Vagina (tissue), 2 donors: ENCODE results near the gene METTL24. TPM values are rescaled to one million over a fixed set of nuclear protein-coding genes. Genes with fewer than 3 reads are reported as not detected.

Source experiments
- DNase-seq, 2 donors: peaks; one replicate each; pipeline ENCODE4 v3.0.0-alpha.2; 2017; ENCODE audit errors: extremely low spot score in 2 of 2
- H3K27ac ChIP-seq: fragments of 200-600 bp; sonication (generic); one replicate; pipeline ENCODE4 v1.5.1; 2019
- H3K27me3 ChIP-seq: fragments of 200-600 bp; sonication (generic); one replicate; pipeline ENCODE4 v1.5.1; 2019
- H3K36me3 ChIP-seq, 2 donors: fragments of 200-600 bp; sonication (generic); one replicate each; pipeline ENCODE4 v1.5.1; 2017 to 2019
- H3K4me1 ChIP-seq: fragments of 200-600 bp; sonication (generic); one replicate; pipeline ENCODE4 v1.5.1; 2019
- H3K4me3 ChIP-seq, 2 donors: fragments of 200-600 bp; sonication (generic); 1 replicate in 1 of 2; 2 replicates in 1 of 2; pipeline ENCODE4 v1.5.1; 2016 to 2019
- H3K9me3 ChIP-seq: fragments of 200-600 bp; sonication (generic); one replicate; pipeline ENCODE4 v1.5.1; 2019
- POLR2A ChIP-seq, 2 donors: fragments of 450-650 bp; IDR thresholded peaks; one replicate each; pipeline ENCODE4 v1.6.1; 2017; ENCODE audit warnings: antibody characterized with exemption in 2 of 2, mild to moderate bottlenecking in 2 of 2, moderate library complexity in 2 of 2
- POLR2AphosphoS5 ChIP-seq, 2 donors: sonication (generic); formaldehyde crosslinking; IDR thresholded peaks; one replicate each; pipeline ENCODE4 v1.9.0; 2017; ENCODE audit warnings: antibody characterized with exemption in 2 of 2, mild to moderate bottlenecking in 2 of 2, low read depth in 1 of 2; ENCODE audit not compliant: insufficient read depth in 1 of 2
- intact Hi-C: fragments of 100-400 bp; cut with DNase I; formaldehyde crosslinking; loops from one replicate; pipeline ENCODE4 v1.15.1; 2023
- total RNA-seq: library from RNA; depleted of rRNA; stranded (reverse); fragments of >200 nt; gene quantifications from one replicate; pipeline ENCODE4 v1.2.3, GENCODE V29; 2016
- TF ChIP-seq, protein P1 (sequence below), 3 experiments: fragments of 450-650 bp in 2 of 3; fragments of 200-600 bp in 1 of 3; sonication (generic) in 1 of 3; IDR thresholded peaks; one replicate each; pipeline ENCODE4 v1.5.1; 2017 to 2019; ENCODE audit warnings: antibody characterized with exemption in 3 of 3, mild to moderate bottlenecking in 2 of 3, moderate library complexity in 2 of 3

Gene METTL24, protein sequence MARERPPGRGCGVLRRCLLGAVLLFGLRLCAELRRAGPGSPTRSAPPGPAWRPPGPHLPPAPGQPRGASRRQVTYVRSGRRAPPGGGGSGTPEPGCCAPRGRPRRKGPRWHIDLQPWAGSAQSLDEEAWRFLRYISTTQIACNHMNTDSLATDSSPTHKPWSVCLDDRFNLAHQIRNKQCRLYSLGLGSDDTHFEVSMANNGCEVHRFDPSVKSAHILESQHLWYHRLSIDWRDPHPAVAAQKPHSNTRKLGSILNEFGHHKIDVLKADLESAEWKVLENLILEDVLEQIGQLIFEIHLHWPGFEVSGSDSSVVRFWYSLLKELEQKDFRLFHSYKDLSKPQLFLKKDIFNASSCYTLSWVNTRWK
- 6.6 TPM for total RNA-seq

DNA sequence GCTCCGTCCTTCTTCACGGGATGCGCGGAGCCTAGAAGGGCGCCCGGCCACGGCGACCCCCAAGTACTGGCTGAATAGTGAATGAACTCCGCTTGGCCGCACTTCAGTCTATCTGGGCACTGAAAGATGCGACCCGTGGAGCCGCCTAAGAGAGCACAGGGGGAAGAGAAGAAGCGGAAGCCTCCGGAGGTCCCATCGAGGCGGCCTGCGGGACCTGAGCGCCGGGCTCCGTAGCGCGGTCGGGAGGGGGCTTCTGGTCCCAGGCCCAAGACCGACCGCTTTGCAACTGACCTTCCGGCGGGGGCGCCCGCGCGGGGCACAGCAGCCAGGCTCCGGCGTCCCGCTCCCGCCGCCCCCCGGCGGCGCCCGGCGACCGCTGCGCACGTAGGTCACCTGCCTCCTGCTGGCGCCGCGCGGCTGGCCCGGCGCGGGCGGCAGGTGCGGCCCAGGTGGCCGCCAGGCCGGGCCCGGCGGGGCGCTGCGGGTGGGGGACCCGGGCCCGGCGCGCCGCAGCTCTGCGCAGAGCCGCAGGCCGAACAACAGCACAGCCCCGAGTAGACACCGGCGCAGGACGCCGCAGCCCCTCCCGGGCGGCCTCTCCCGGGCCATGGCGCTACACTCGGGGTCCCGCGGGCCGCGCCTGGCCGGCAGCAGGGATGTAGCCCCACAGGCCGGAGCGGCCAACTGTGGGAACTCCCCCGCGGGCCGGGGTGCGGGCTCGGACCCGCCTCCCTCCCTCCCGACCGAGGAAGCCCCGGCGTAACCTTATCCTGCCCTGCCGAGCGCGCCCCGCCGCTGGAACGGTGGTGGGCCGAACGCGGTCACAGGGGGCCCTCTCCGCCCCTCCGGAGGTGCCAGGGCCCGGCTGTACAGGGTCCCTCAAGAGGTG lies at the start of gene METTL24:
Gene METTL24 (minus strand): TSS at position 686 of the 889 bp plus-strand sequence. CDS start 77 bp downstream, at position 609.
- Histone ChIP-seq H3K4me3 (peak within 1 kb of the TSS; percentile 55 to 58), H3K27me3 (no peaks in the 10 kb centered on the region), H3K4me1 (peaks cover 6% of the 10 kb centered on the region), H3K27ac (peak within 1 kb of the TSS; percentile 90), H3K9me3 (no peaks in the 10 kb centered on the region), H3K36me3 (no peaks in the 10 kb centered on the region)
- intact Hi-C loops, result no loop called here
- no peak for DNase-seq
- TF ChIP-seq POLR2AphosphoS5 (IDR thresholded peaks at IDR 0.05; ENCODE audit: insufficient read depth in 1 of 2, low read depth in 1 of 2) (peak in 1 of 2 donors; percentile 31), POLR2A (IDR thresholded peaks at IDR 0.05) (no peak)

DNA sequence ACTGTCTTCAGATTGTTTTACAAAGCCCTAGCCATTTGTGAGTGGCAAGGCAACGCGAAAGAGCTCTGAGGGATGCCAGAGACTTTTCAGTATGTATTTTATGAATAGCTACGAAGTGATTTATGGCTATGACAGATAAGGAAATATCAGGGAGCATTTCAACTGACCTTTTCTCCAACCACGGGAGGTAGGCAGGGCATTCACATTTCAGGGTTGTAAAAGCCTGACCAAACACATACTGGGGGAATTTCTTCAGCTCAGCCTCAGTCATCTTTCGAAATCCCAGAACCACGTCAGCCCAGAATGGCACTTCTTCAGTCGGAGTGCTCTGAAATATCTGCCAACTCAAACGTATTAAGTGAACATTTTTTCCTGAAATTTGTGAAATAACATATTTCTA lies 46.5 kb upstream of the METTL24 start:
- no peak for DNase-seq
- Histone ChIP-seq H3K4me1 (no peaks in the 10 kb centered on the region), H3K36me3 (no peaks in the 10 kb centered on the region), H3K27me3 (no peaks in the 10 kb centered on the region), H3K4me3 (no peak overlapping the region), H3K9me3 (no peaks in the 10 kb centered on the region), H3K27ac (no peak overlapping the region)
- TF ChIP-seq POLR2A (IDR thresholded peaks at IDR 0.05) (no peak), POLR2AphosphoS5 (IDR thresholded peaks at IDR 0.05; ENCODE audit: insufficient read depth in 1 of 2, low read depth in 1 of 2) (no peak)
- TF ChIP-seq, protein P1, sequence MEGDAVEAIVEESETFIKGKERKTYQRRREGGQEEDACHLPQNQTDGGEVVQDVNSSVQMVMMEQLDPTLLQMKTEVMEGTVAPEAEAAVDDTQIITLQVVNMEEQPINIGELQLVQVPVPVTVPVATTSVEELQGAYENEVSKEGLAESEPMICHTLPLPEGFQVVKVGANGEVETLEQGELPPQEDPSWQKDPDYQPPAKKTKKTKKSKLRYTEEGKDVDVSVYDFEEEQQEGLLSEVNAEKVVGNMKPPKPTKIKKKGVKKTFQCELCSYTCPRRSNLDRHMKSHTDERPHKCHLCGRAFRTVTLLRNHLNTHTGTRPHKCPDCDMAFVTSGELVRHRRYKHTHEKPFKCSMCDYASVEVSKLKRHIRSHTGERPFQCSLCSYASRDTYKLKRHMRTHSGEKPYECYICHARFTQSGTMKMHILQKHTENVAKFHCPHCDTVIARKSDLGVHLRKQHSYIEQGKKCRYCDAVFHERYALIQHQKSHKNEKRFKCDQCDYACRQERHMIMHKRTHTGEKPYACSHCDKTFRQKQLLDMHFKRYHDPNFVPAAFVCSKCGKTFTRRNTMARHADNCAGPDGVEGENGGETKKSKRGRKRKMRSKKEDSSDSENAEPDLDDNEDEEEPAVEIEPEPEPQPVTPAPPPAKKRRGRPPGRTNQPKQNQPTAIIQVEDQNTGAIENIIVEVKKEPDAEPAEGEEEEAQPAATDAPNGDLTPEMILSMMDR (IDR thresholded peaks at IDR 0.05), result no peak
- intact Hi-C loops, result no loop called here

DNA sequence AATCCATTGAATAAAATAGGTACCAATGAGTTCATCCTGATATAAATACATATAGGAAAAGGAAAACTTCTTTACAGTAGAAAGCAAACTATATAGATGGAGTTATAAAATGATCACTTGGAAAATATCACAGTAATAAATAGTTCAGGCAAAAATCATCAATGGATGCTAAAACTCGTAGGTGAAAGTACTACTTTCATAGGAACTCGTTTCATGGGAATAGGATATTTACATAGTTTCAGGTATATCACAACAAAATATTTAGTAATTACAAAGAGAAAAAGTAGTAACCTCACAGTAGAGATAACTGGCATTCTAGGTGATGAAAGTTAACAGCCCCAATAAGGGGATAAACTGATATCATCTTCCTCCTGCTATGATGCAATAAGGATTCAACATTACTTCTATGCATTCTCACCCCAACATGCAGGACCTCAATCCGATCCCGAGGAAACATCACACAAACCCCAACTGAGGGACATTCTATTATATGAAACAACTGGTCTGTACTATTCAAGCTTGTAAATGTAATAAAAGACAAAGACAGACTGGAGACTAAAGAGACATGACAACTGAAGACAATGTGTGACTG lies 43.5 kb upstream of the METTL24 start:
- Histone ChIP-seq H3K27ac (no peak overlapping the region), H3K9me3 (no peaks in the 10 kb centered on the region), H3K4me1 (no peaks in the 10 kb centered on the region), H3K27me3 (no peaks in the 10 kb centered on the region), H3K4me3 (no peak overlapping the region), H3K36me3 (no peaks in the 10 kb centered on the region)
- TF ChIP-seq POLR2A (IDR thresholded peaks at IDR 0.05) (no peak), POLR2AphosphoS5 (IDR thresholded peaks at IDR 0.05; ENCODE audit: insufficient read depth in 1 of 2, low read depth in 1 of 2) (no peak)
- TF ChIP-seq, protein P1 (IDR thresholded peaks at IDR 0.05), result no peak
- no peak for DNase-seq
- intact Hi-C loops, result no loop called here

DNA sequence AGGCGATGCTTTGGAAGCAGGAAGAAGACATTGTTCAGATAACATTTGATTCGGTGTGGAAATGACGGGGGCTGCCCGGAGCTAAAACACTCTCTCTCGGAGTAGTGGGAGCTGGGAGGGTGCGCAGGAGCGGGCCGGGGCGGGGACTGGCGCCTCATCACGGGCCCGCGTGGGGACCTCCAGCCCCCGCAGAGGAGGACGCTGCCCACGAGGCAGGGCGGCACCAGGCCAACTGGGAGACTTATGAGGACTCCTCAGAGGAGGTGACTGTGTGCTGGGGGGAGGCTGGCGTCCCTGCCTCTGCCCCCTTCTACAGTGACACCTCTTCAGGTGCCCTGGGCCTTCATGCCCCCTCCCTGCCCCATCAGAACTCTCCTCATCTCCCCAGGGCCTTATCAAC lies 42.1 kb upstream of the METTL24 start:
- Histone ChIP-seq H3K36me3 (no peaks in the 10 kb centered on the region), H3K9me3 (no peaks in the 10 kb centered on the region), H3K4me1 (no peaks in the 10 kb centered on the region), H3K27ac (peak overlapping the region; percentile 18), H3K27me3 (no peaks in the 10 kb centered on the region), H3K4me3 (peak overlapping the region; percentile 35 to 46)
- TF ChIP-seq POLR2AphosphoS5 (IDR thresholded peaks at IDR 0.05; ENCODE audit: insufficient read depth in 1 of 2, low read depth in 1 of 2), result no peak
- TF ChIP-seq, protein P1 (IDR thresholded peaks at IDR 0.05), result no peak
- TF ChIP-seq POLR2A (IDR thresholded peaks at IDR 0.05), result no peak
- intact Hi-C loops, result no loop called here
- no peak for DNase-seq
